GM10266 (cell line): Measurements from ENCODE around the gene NFIA.

ENCODE experiments used
- DNase-seq: peaks from one replicate; pipeline ENCODE4 v3.0.0; 2012; ENCODE audit errors: extremely low spot score
- TF ChIP-seq, protein P1 (sequence below): IDR thresholded peaks from 2 replicates; pipeline ENCODE4 v1.5.1; 2012; ENCODE audit warnings: mild to moderate bottlenecking, low read depth; ENCODE audit not compliant: control insufficient read depth, insufficient read depth; ENCODE audit errors: missing control alignments

NFIA gene

GRCh38 chr1:61480273-61480935, 398.0 kb downstream of the NFIA start:
- DNase-seq, result no peak
- TF ChIP-seq, protein P1, sequence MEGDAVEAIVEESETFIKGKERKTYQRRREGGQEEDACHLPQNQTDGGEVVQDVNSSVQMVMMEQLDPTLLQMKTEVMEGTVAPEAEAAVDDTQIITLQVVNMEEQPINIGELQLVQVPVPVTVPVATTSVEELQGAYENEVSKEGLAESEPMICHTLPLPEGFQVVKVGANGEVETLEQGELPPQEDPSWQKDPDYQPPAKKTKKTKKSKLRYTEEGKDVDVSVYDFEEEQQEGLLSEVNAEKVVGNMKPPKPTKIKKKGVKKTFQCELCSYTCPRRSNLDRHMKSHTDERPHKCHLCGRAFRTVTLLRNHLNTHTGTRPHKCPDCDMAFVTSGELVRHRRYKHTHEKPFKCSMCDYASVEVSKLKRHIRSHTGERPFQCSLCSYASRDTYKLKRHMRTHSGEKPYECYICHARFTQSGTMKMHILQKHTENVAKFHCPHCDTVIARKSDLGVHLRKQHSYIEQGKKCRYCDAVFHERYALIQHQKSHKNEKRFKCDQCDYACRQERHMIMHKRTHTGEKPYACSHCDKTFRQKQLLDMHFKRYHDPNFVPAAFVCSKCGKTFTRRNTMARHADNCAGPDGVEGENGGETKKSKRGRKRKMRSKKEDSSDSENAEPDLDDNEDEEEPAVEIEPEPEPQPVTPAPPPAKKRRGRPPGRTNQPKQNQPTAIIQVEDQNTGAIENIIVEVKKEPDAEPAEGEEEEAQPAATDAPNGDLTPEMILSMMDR, result no peak

GRCh38 chr1:61481315-61481715, 399.0 kb downstream of the NFIA start:
- TF ChIP-seq, protein P1, result no peak
- no peak for DNase-seq

DNA sequence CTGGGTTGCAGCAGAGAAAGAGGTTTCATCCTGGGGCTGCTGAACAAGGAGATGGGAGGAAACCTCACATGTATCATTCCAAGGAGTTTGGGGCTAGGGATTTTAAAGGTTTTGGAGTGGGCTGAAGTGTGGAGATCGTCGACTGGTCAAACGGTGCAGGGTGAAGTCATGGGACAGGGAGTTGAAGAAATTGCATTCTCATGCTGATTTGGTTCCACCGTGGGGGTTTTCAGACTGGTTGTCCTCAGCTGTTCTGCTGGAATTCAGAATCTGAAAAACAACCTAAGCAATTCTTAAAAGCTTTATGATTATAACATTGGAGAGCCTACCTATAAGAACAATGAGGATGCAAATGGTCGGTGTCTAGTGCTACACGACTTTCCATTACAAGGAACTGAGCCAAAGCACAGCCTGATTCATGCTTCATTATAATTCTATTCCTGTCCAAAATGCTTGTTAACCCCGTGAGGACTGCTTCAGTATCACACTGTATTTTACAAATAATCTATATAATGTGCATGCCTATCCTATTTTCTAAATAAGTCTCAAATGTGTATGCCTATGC, 399.9 kb downstream of the NFIA start:
- DNase-seq, result no peak
- TF ChIP-seq, protein P1, result no peak

- no peak for DNase-seq
- TF ChIP-seq, protein P1, result no peak
Observed at GRCh38 chr1:61486783-61487536, 404.6 kb downstream of the NFIA start.

GRCh38 chr1:61487801-61488200, 405.4 kb downstream of the NFIA start:
- no peak for DNase-seq
- TF ChIP-seq, protein P1, result no peak

DNA sequence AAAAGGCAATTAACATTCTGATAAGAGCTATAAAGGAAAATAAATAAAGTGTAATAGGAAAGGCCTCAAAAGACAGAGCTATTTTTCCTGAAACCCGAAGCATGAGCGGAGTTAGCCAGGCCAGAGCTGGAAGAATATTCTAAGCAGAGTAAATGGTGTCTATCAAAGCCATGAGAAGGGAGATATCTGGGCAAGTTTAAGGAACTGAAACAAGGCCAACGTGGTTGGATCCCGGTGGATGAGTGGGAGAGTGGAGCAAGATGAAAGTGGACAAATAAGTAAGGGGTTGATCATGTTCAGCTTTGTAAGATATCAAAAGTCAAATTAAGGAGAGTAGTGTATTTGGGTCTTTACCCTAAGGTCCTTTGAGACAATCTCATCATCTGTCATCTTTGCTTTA, 408.6 kb downstream of the NFIA start:
- no peak for DNase-seq
- TF ChIP-seq, protein P1, result no peak

DNA sequence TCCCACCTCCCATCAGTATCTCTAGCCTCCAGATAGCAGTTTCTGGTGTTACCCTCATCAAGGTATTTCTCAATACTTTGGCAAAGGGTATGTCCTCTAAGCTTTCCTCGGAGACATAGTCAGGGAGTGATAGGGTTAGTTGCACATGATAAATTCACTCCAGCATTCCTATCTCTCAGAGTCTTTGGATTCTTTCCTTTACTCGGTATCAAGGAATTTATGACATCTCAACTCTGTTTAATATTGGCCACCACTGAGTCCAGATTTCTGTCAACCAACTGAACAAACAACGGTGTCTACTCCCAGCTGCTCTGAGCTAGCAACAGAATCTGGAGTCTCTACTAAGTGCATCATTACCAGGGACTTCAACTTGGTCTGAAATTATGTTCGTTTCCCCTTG, 409.1 kb downstream of the NFIA start:
- TF ChIP-seq, protein P1, result no peak
- no peak for DNase-seq
